Tibial artery (tissue), 4 donors: ENCODE measurements around the gene ERC2.

Source experiments
- DNase-seq, 2 donors: peaks; one replicate each; pipeline ENCODE4 v3.0.0-alpha.2; 2019
- H3K27ac ChIP-seq, 2 donors: fragments of 200-600 bp; sonication (generic) in 1 of 2; 1 replicate in 1 of 2; 2 replicates in 1 of 2; pipeline ENCODE4 v1.5.1; 2018 to 2019; ENCODE audit warnings: mild to moderate bottlenecking in 1 of 2
- H3K27me3 ChIP-seq, 2 donors: fragments of 200-600 bp; sonication (generic) in 1 of 2; one replicate each; pipeline versions ENCODE4 v1.5.1 to v1.6.0; 2016 to 2019
- H3K36me3 ChIP-seq, 3 donors: fragments of 200-600 bp; sonication (generic) in 2 of 3; one replicate each; pipeline ENCODE4 v1.5.1; 2016 to 2019; ENCODE audit warnings: mild to moderate bottlenecking in 2 of 3
- H3K4me1 ChIP-seq, 4 donors: fragments of 200-600 bp; sonication (generic) in 2 of 4; 1 replicate in 3 of 4; 2 replicates in 1 of 4; pipeline ENCODE4 v1.5.1; 2016 to 2019
- H3K4me3 ChIP-seq, 2 donors: fragments of 200-600 bp; sonication (generic) in 1 of 2; 1 replicate in 1 of 2; 2 replicates in 1 of 2; pipeline ENCODE4 v1.5.1; 2018 to 2019; ENCODE audit warnings: mild to moderate bottlenecking in 2 of 2
- H3K9me3 ChIP-seq, 3 donors: fragments of 200-600 bp; sonication (generic) in 1 of 3; one replicate each; pipeline ENCODE4 v1.5.1; 2016 to 2019
- intact Hi-C: fragments of 100-400 bp; cut with DNase I; formaldehyde crosslinking; loops from one replicate; pipeline ENCODE4 v1.15.0; 2023; ENCODE audit warnings: low total_unique reads
- TF ChIP-seq, protein P1 (sequence below), 2 experiments: fragments of 200-600 bp in 1 of 2; fragments of 450-650 bp in 1 of 2; IDR thresholded peaks; one replicate each; pipeline ENCODE4 v1.5.1; 2017 to 2019; ENCODE audit warnings: antibody characterized with exemption in 2 of 2, mild to moderate bottlenecking in 1 of 2, moderate library complexity in 1 of 2

The ERC2 gene

DNA sequence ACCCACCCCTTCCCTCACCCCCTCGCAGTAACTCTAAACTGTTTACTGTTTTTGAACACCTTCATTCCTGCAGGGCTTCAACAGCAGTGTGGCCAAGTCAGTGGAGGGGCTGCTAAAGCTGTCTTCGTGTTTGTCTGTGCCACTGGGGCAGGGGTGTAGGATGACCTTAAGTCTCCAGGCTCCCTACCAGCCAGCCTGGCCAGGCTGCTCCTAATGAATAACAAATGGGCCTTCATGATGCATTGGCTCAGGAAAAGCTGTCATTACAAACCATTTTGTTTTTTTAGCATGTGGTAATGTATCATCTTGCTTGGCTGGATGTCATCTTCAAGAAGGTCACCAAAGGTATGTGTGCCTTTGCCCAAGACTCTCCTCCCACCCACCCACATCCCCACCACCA lies 609.0 kb downstream of the ERC2 start:
- H3K4me3 ChIP-seq, result no peak overlapping the region
- no peaks in the 10 kb centered on the region for H3K36me3 ChIP-seq
- intact Hi-C loops, result no loop called here

DNA sequence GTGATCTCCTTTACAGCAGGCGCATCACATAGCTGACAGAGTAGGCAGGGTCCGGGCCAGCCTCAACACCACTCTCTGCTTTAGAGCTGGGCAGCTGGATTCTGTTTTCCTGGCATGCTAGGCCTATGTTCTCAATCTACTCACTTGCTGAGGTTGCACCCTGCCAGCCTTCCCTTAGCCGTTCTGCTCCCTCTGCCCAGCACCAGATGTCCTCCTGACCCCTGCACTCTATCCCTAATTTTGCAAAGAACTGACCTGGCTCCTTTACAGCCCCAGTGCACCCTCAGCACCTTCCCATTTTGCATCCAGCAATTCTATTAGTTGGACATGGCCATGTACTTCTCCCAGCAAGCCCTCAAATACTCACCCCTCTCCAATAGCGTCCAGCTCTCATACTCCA lies 609.5 kb downstream of the ERC2 start:
- intact Hi-C loops, result no loop called here
- TF ChIP-seq, protein P1, sequence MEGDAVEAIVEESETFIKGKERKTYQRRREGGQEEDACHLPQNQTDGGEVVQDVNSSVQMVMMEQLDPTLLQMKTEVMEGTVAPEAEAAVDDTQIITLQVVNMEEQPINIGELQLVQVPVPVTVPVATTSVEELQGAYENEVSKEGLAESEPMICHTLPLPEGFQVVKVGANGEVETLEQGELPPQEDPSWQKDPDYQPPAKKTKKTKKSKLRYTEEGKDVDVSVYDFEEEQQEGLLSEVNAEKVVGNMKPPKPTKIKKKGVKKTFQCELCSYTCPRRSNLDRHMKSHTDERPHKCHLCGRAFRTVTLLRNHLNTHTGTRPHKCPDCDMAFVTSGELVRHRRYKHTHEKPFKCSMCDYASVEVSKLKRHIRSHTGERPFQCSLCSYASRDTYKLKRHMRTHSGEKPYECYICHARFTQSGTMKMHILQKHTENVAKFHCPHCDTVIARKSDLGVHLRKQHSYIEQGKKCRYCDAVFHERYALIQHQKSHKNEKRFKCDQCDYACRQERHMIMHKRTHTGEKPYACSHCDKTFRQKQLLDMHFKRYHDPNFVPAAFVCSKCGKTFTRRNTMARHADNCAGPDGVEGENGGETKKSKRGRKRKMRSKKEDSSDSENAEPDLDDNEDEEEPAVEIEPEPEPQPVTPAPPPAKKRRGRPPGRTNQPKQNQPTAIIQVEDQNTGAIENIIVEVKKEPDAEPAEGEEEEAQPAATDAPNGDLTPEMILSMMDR (IDR thresholded peaks at IDR 0.05), result no peak
- H3K4me3 ChIP-seq, result no peak overlapping the region
- no peaks in the 10 kb centered on the region for H3K4me1 ChIP-seq
- no peaks in the 10 kb centered on the region for H3K27me3 ChIP-seq
- H3K27ac ChIP-seq, result no peak overlapping the region
- H3K9me3 ChIP-seq, result no peaks in the 10 kb centered on the region
- H3K36me3 ChIP-seq, result no peaks in the 10 kb centered on the region
- DNase-seq, result no peak

More for the DNA sequence above, 609.0 kb downstream of the ERC2 start:
- Histone ChIP-seq H3K27me3 (no peaks in the 10 kb centered on the region), H3K9me3 (no peaks in the 10 kb centered on the region), H3K27ac (no peak overlapping the region), H3K4me1 (no peaks in the 10 kb centered on the region)
- DNase-seq, result no peak
- TF ChIP-seq, protein P1 (IDR thresholded peaks at IDR 0.05), result no peak

DNA sequence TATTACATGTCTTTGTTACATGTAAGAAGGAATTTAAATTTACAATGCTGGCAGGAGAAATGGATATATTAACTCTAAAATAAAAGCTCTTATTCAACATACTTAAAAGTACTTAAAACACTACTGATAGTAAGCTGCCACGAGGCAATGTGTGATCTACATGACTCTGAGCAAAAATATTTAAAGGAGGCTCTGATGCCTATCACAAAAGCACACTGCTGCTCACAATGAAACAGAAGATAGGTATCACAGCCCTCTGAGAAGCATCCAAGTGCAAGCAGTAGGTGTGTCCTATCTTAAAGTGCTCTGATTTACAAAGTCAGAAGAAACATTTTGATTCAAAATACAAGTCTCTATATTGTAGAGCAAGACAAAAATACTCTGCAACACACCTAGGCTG lies 610.0 kb downstream of the ERC2 start:
- Histone ChIP-seq H3K27ac (no peak overlapping the region), H3K4me3 (no peak overlapping the region), H3K36me3 (no peaks in the 10 kb centered on the region), H3K9me3 (no peaks in the 10 kb centered on the region), H3K27me3 (no peaks in the 10 kb centered on the region), H3K4me1 (no peaks in the 10 kb centered on the region)
- DNase-seq, result no peak
- intact Hi-C loops, result no loop called here
- TF ChIP-seq, protein P1 (IDR thresholded peaks at IDR 0.05), result no peak

DNA sequence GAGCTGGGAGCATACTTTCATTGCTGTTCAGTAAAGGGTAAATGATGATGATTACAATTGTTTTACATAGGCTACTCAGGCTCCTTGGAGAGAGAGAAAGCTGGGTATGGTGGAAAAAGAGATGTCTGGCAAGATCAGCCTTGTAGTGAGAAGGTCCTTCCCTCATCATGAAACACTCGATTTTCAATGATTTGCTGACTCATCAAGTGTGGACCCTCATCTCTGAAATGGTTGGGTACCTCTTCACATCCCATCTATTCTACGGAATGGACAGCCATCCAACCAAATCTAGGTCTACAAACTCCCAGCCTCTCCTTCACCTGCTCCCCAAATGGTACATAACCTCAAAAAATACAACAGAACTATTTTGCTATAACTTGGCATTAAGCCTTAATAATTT lies 610.6 kb downstream of the ERC2 start:
- intact Hi-C loops, result no loop called here
- TF ChIP-seq, protein P1 (IDR thresholded peaks at IDR 0.05), result no peak
- no peaks in the 10 kb centered on the region for H3K9me3 ChIP-seq
- H3K27ac ChIP-seq, result no peak overlapping the region
- H3K36me3 ChIP-seq, result no peaks in the 10 kb centered on the region
- DNase-seq, result no peak
- H3K27me3 ChIP-seq, result no peaks in the 10 kb centered on the region
- no peak overlapping the region for H3K4me3 ChIP-seq
- H3K4me1 ChIP-seq, result no peaks in the 10 kb centered on the region

DNA sequence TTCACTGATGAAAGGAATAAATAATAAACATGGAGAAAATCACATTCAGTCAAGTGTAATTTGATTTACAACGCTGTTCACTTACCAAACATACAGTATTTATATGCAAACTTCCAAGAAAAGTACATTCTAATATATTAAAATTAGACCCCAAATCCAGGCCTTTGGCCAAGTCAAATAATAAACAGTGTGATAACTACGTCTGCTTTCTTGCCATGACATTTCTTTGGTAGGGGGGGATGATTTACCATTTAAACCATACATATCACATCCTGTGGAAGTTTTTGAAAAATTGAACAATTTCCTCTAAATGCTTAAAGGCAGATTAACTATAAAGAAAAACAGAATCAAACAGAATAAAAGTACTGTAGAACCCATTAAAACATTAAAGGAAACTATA lies 613.0 kb downstream of the ERC2 start:
- H3K36me3 ChIP-seq, result no peaks in the 10 kb centered on the region
- intact Hi-C loops, result no loop called here
- no peak for DNase-seq
- no peak overlapping the region for H3K4me3 ChIP-seq
- no peak overlapping the region for H3K27ac ChIP-seq
- no peaks in the 10 kb centered on the region for H3K4me1 ChIP-seq
- H3K27me3 ChIP-seq, result no peaks in the 10 kb centered on the region
- no peaks in the 10 kb centered on the region for H3K9me3 ChIP-seq
- TF ChIP-seq, protein P1 (IDR thresholded peaks at IDR 0.05), result no peak

DNA sequence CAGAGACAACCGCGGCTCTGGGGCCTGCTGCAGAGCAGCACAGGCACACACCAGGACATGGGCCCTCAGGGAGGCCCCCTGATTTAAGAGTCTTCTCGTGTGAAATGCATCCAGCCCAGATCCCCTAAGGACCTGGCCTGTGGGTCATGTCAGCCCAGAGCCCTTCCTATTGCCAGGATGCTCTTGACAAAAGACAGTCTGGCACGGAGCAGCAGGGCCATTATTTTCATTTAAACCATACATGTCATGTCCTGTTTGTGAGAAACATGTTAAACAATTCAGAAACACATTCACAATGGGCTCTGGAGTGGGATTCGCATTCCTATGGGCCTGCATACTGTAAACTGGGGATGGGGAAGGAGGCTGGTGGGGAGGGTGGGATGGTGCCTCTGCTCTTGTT lies 613.8 kb downstream of the ERC2 start:
- H3K4me1 ChIP-seq, result no peaks in the 10 kb centered on the region
- DNase-seq, result no peak
- H3K27ac ChIP-seq, result no peak overlapping the region
- no peaks in the 10 kb centered on the region for H3K27me3 ChIP-seq
- H3K36me3 ChIP-seq, result no peaks in the 10 kb centered on the region
- no peak overlapping the region for H3K4me3 ChIP-seq
- TF ChIP-seq, protein P1 (IDR thresholded peaks at IDR 0.05), result no peak
- intact Hi-C loops, result no loop called here
- no peaks in the 10 kb centered on the region for H3K9me3 ChIP-seq
